HG02852 (cell line): Measurements from ENCODE around the gene ACE.
A peak's percentile ranks its signal among the peaks of the same experiment; 100 is the strongest.
"Not testable (repeated sequence)": the region's sequence is repeated elsewhere in the genome, so short reads cannot be mapped to it uniquely, and the experiment has no call there.

ENCODE experiments used
- ATAC-seq: cut with Tn5 transposase; IDR thresholded peaks from one replicate; pipeline ENCODE4 v1.9.1; 2021; ENCODE audit warnings: mild to moderate bottlenecking, moderate library complexity; ENCODE audit not compliant: unreplicated experiment

The ACE gene

GRCh38 chr17:63443053-63443452 lies 33.8 kb upstream of the ACE start:
- no peak for ATAC-seq

- ATAC-seq, result no peak
These were observed 32.4 kb upstream of the ACE start for GRCh38 chr17:63444457-63444856.

- ATAC-seq, result no peak
These were observed 31.8 kb upstream of the ACE start for GRCh38 chr17:63445065-63445464.

GRCh38 chr17:63445571-63445953 lies 31.3 kb upstream of the ACE start:
- no peak for ATAC-seq

- peak; percentile 61 for ATAC-seq
These were observed 30.7 kb upstream of the ACE start, which contains the start of gene CYB561 for GRCh38 chr17:63445954-63446752. Gene CYB561 (minus strand): TSS chr17:63446306. CDS start chr17:63437547, 8,759 bp downstream.

GRCh38 chr17:63446753-63447470 lies 29.9 kb upstream of the ACE start:
- peak; percentile 35 for ATAC-seq

GRCh38 chr17:63447471-63448009 lies 29.3 kb upstream of the ACE start:
- ATAC-seq, result no peak

- no peak for ATAC-seq
These were observed 28.2 kb upstream of the ACE start for GRCh38 chr17:63448655-63449054.

- no peak for ATAC-seq
These were observed 26.3 kb upstream of the ACE start for GRCh38 chr17:63450551-63450950.

- ATAC-seq, result no peak
These were observed 25.7 kb upstream of the ACE start for GRCh38 chr17:63451150-63451549.

GRCh38 chr17:63452046-63452961 lies 24.6 kb upstream of the ACE start:
- ATAC-seq, result no peak

GRCh38 chr17:63452962-63453551 lies 23.8 kb upstream of the ACE start:
- ATAC-seq, result no peak

GRCh38 chr17:63454357-63454756 lies 22.5 kb upstream of the ACE start:
- ATAC-seq, result not testable (repeated sequence)

- no peak for ATAC-seq
These were observed 21.9 kb upstream of the ACE start for GRCh38 chr17:63454915-63455314.

GRCh38 chr17:63455417-63455816 lies 21.4 kb upstream of the ACE start:
- ATAC-seq, result no peak

- ATAC-seq, result no peak
These were observed 18.4 kb upstream of the ACE start for GRCh38 chr17:63458478-63458877.

GRCh38 chr17:63460018-63460417 lies 16.8 kb upstream of the ACE start:
- no peak for ATAC-seq

- no peak for ATAC-seq
These were observed 13.1 kb upstream of the ACE start for GRCh38 chr17:63463771-63464170.

GRCh38 chr17:63464691-63465236 lies 12.1 kb upstream of the ACE start:
- no peak for ATAC-seq

- ATAC-seq, result not testable (repeated sequence)
These were observed 8.8 kb upstream of the ACE start for GRCh38 chr17:63468099-63468498.
